Stimulated activated memory B cell treated with anti-CD40 and anti-IgM and Interleukin-4, amounts not matched to agents 10 μg/mL and 1 μg/mL and 100 μg/mL, for 72 hours (primary cell): ENCODE data around the gene GORASP1.
A peak's percentile ranks its signal among the peaks of the same experiment; 100 is the strongest.
"Not testable (repeated sequence)": the region's sequence is repeated elsewhere in the genome, so short reads cannot be mapped to it uniquely, and the experiment has no call there.

Experiments used
- ATAC-seq: fragments of 150-1000 bp; cut with Tn5 transposase; 2 replicates; pipeline ENCODE4 v1.10.0; 2021
- H3K27ac Mint-ChIP-seq: one replicate; pipeline ENCODE4 v1.8.0; 2022; ENCODE audit warnings: mild to moderate bottlenecking, mixed read lengths
- H3K27me3 Mint-ChIP-seq: one replicate; pipeline ENCODE4 v1.8.0; 2022; ENCODE audit warnings: mixed read lengths
- H3K36me3 Mint-ChIP-seq: one replicate; pipeline ENCODE4 v1.8.0; 2022; ENCODE audit warnings: mixed read lengths
- H3K4me1 Mint-ChIP-seq: one replicate; pipeline ENCODE4 v1.8.0; 2022; ENCODE audit warnings: mixed read lengths
- H3K4me3 Mint-ChIP-seq: one replicate; pipeline ENCODE4 v1.8.0; 2022; ENCODE audit warnings: mild to moderate bottlenecking, moderate library complexity, mixed read lengths
- H3K9me3 Mint-ChIP-seq: one replicate; pipeline ENCODE4 v1.8.0; 2022; ENCODE audit warnings: mixed read lengths

The GORASP1 gene

DNA sequence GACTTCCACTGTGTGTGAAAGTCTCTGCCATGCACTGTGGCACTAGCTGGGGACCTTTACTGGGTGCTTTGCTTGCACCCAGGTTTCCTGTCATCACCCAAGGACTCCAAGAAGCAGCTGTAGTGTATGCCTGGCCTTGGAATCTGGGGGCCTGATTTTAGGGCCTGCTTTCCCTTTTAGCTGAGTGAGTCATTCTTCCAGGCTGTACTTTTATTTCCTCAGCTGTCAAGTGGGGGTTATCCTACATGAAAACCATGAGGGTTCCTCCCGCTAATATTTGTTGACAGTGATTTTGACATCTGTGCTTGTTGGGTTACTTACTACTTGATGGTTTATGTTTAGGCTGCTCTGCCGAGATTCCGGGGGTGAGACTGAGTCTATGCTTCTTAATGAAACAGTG lies 18.5 kb downstream of the GORASP1 start:
- Mint-ChIP-seq H3K36me3 (peaks cover 46% of the 10 kb centered on the region), H3K4me3 (no peak overlapping the region), H3K27me3 (no peaks in the 10 kb centered on the region), H3K27ac (no peak overlapping the region), H3K9me3 (no peaks in the 10 kb centered on the region), H3K4me1 (peaks cover 17% of the 10 kb centered on the region)
- no peak for ATAC-seq

GRCh38 chr3:39088456-39088855 lies 19.0 kb downstream of the GORASP1 start:
- H3K4me3 Mint-ChIP-seq = no peak overlapping the region
- H3K4me1 Mint-ChIP-seq = peaks cover 17% of the 10 kb centered on the region
- no peak overlapping the region for H3K27ac Mint-ChIP-seq
- no peak for ATAC-seq
- no peaks in the 10 kb centered on the region for H3K27me3 Mint-ChIP-seq
- peaks cover 45% of the 10 kb centered on the region for H3K36me3 Mint-ChIP-seq
- H3K9me3 Mint-ChIP-seq = no peaks in the 10 kb centered on the region

GRCh38 chr3:39086144-39086543 lies 21.3 kb downstream of the GORASP1 start:
- peaks cover 53% of the 10 kb centered on the region for H3K36me3 Mint-ChIP-seq
- H3K27ac Mint-ChIP-seq = no peak overlapping the region
- H3K4me1 Mint-ChIP-seq = peaks cover 28% of the 10 kb centered on the region
- peak; percentile 92 for ATAC-seq
- H3K27me3 Mint-ChIP-seq = no peaks in the 10 kb centered on the region
- H3K9me3 Mint-ChIP-seq = no peaks in the 10 kb centered on the region
- H3K4me3 Mint-ChIP-seq = no peak overlapping the region

DNA sequence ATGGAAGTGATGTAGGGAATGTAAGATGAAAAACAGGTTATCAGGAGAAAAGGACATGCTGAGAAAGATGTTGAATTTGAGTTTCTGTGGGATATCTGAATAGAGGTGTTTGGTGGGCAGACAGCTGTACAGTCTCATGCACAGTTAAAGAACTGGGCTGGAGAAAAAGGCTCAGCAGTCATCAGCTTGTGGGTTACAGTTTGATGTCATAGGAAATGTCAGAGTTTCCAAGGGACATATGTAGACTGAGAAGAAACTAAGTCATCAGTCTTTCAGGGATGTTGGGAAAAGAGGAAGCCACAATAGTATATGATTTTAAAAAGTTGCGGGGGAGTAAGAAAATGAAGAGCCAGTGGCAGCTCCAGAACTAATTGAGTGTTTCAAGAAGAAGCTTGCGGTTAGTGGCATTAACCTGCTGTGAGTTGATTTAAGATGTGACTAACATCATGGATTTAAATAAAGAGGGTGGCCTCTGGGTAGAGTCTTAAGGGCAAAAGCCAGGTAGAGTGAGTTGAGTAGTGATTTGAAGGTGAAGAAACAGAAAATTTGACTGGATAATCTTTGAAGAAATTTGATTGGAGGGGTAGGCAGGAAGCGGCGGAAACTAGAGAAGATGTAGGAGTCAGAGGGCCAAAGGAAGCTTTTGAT lies 24.6 kb downstream of the GORASP1 start:
- Mint-ChIP-seq H3K4me1 (peaks cover 28% of the 10 kb centered on the region), H3K27ac (no peak overlapping the region), H3K4me3 (no peak overlapping the region), H3K9me3 (no peaks in the 10 kb centered on the region), H3K27me3 (no peaks in the 10 kb centered on the region), H3K36me3 (peaks cover 43% of the 10 kb centered on the region)
- ATAC-seq = no peak

- Mint-ChIP-seq H3K9me3 (no peaks in the 10 kb centered on the region), H3K4me1 (peaks cover 17% of the 10 kb centered on the region), H3K27ac (no peak overlapping the region), H3K36me3 (peaks cover 45% of the 10 kb centered on the region), H3K4me3 (no peak overlapping the region), H3K27me3 (no peaks in the 10 kb centered on the region)
- no peak for ATAC-seq
Observed at GRCh38 chr3:39080026-39080425, 27.4 kb downstream of the GORASP1 start.

GRCh38 chr3:39079530-39079929 lies 27.9 kb downstream of the GORASP1 start:
- no peaks in the 10 kb centered on the region for H3K9me3 Mint-ChIP-seq
- no peaks in the 10 kb centered on the region for H3K27me3 Mint-ChIP-seq
- ATAC-seq = no peak
- H3K4me1 Mint-ChIP-seq = peaks cover 17% of the 10 kb centered on the region
- no peak overlapping the region for H3K4me3 Mint-ChIP-seq
- no peak overlapping the region for H3K27ac Mint-ChIP-seq
- peaks cover 50% of the 10 kb centered on the region for H3K36me3 Mint-ChIP-seq

GRCh38 chr3:39075910-39076309 lies 31.5 kb downstream of the GORASP1 start:
- H3K9me3 Mint-ChIP-seq = no peaks in the 10 kb centered on the region
- peaks cover 59% of the 10 kb centered on the region for H3K36me3 Mint-ChIP-seq
- H3K4me3 Mint-ChIP-seq = no peak overlapping the region
- no peak for ATAC-seq
- peak overlapping the region; percentile 50 for H3K27ac Mint-ChIP-seq
- no peaks in the 10 kb centered on the region for H3K27me3 Mint-ChIP-seq
- H3K4me1 Mint-ChIP-seq = peaks cover 5% of the 10 kb centered on the region

GRCh38 chr3:39068556-39068955 lies 38.9 kb downstream of the GORASP1 start:
- Mint-ChIP-seq H3K27me3 (no peaks in the 10 kb centered on the region), H3K4me3 (no peak overlapping the region), H3K36me3 (peaks cover 54% of the 10 kb centered on the region), H3K27ac (no peak overlapping the region), H3K9me3 (no peaks in the 10 kb centered on the region), H3K4me1 (peaks cover 10% of the 10 kb centered on the region)
- ATAC-seq = no peak

DNA sequence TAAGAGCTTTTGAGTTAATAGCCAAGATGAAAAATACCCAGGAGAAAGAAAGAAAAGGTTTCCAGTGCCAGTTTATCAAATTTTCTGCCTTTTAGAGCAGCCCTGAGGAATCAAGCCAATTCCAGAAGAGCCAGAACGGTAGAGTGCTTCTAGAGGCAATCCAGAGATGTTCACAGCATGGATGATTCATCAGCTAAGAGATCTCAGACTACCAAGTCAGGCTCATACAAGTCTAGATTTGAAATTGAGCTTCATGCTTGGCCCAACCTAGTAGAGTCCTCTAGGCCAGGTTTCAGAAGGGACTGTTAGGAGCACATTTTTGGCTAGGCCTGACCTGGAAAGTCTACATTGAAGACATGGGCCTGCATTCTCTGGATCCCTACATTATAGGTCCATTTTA lies 40.1 kb downstream of the GORASP1 start:
- H3K9me3 Mint-ChIP-seq = no peaks in the 10 kb centered on the region
- H3K4me3 Mint-ChIP-seq = no peak overlapping the region
- H3K36me3 Mint-ChIP-seq = peaks cover 41% of the 10 kb centered on the region
- ATAC-seq = no peak
- no peaks in the 10 kb centered on the region for H3K27me3 Mint-ChIP-seq
- no peak overlapping the region for H3K27ac Mint-ChIP-seq
- H3K4me1 Mint-ChIP-seq = peaks cover 15% of the 10 kb centered on the region

DNA sequence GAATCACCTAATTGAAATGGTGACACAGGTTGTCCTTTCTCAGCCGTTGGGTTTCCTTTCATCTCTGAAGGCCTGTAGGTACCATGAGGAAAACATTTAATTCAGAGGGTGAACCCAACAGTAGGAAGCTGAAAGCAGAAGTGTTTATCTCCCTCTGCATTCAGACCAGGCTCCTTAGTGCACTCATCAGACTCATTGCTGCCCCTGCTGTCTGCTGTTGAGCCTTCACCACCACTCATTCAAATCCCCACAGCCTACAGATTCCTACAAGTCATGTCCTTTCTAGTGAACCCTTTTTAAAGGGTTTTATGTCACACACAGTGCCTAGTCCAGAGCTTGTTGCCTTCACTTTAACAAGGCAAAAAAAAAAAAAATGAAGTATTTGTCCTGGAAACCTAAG lies 42.2 kb downstream of the GORASP1 start:
- H3K9me3 Mint-ChIP-seq = no peaks in the 10 kb centered on the region
- peaks cover 24% of the 10 kb centered on the region for H3K4me1 Mint-ChIP-seq
- peak overlapping the region; percentile 55 for H3K27ac Mint-ChIP-seq
- H3K36me3 Mint-ChIP-seq = peaks cover 29% of the 10 kb centered on the region
- H3K4me3 Mint-ChIP-seq = no peak overlapping the region
- ATAC-seq = peak; percentile 96
- H3K27me3 Mint-ChIP-seq = no peaks in the 10 kb centered on the region

DNA sequence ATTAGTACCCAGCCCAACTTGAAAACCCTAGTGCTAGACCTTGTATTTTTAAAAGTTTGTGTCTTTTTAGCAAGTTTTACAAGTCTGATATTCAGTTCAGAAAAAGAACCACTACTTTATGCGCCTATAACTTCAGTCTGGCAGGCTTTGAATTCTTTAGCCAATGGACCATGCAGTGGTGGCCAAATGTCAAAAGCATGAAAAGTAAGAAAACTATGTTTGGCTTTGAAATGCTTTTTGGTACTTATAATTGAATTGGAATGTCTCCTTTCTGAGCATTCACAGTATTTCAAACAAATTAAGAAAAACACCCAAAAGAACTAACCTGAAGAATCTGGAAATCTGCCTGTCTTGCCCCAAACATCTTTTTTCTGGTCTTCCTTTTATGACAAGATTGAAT lies 42.8 kb downstream of the GORASP1 start:
- Mint-ChIP-seq H3K27me3 (no peaks in the 10 kb centered on the region), H3K9me3 (no peaks in the 10 kb centered on the region), H3K27ac (peak overlapping the region; percentile 55), H3K4me3 (no peak overlapping the region), H3K36me3 (peaks cover 27% of the 10 kb centered on the region), H3K4me1 (peaks cover 24% of the 10 kb centered on the region)
- no peak for ATAC-seq

DNA sequence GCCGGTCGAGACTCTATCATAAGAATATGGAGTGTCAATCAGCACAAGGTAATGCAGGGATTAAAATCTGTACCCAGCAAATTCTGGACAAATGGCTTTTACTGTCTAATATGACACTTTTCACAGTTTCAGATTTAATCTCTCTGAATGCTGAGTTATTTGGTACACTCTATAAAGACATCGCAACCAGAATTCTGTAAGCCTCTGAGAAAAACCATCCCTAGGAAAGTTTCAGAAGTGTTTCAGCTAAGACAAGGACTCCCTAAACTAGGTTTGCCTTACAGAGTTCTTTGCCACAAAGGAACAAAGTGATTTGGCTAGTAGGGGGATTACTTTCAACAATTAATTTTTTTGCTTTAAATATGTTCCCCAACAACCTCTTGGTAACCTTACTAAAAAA lies 44.3 kb downstream of the GORASP1 start:
- no peak for ATAC-seq
- H3K9me3 Mint-ChIP-seq = no peaks in the 10 kb centered on the region
- peak overlapping the region; percentile 60 for H3K27ac Mint-ChIP-seq
- peaks cover 31% of the 10 kb centered on the region for H3K36me3 Mint-ChIP-seq
- H3K4me1 Mint-ChIP-seq = peaks cover 34% of the 10 kb centered on the region
- no peak overlapping the region for H3K4me3 Mint-ChIP-seq
- no peaks in the 10 kb centered on the region for H3K27me3 Mint-ChIP-seq

DNA sequence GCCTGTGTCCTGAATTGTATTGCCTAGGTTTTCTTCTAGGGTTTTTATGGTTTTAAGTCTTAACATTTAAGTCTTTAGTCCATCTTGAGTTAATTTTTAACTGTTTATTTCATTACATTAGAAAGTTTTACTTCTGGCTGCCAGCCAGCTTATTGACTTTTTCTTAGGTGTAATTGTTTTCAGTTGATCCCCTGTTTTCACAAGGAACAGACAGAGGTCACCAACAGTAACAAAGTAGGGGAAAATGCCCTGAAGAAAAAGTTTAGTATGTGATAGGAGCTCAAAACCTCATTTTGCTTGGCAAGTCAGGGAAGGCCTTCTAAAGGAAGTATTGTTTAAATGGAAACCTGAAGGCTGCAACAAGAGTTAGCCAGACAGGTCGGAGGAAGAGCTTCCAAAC lies 45.2 kb downstream of the GORASP1 start:
- peaks cover 38% of the 10 kb centered on the region for H3K4me1 Mint-ChIP-seq
- no peak overlapping the region for H3K4me3 Mint-ChIP-seq
- peak overlapping the region; percentile 60 for H3K27ac Mint-ChIP-seq
- no peak for ATAC-seq
- H3K27me3 Mint-ChIP-seq = no peaks in the 10 kb centered on the region
- no peaks in the 10 kb centered on the region for H3K9me3 Mint-ChIP-seq
- peaks cover 25% of the 10 kb centered on the region for H3K36me3 Mint-ChIP-seq

- H3K4me3 Mint-ChIP-seq, ATAC-seq, H3K27ac Mint-ChIP-seq, H3K27me3 Mint-ChIP-seq, H3K9me3 Mint-ChIP-seq: not testable (repeated sequence)
- peaks cover 18% of the 10 kb centered on the region for H3K36me3 Mint-ChIP-seq
- peaks cover 48% of the 10 kb centered on the region for H3K4me1 Mint-ChIP-seq
Observed at GRCh38 chr3:39061228-39061627, 46.2 kb downstream of the GORASP1 start.

GRCh38 chr3:39056151-39056550 lies 51.3 kb downstream of the GORASP1 start:
- Mint-ChIP-seq H3K9me3 (no peaks in the 10 kb centered on the region), H3K4me3 (peak overlapping the region; percentile 45), H3K36me3 (peaks cover 6% of the 10 kb centered on the region), H3K27me3 (no peaks in the 10 kb centered on the region), H3K4me1 (peaks cover 50% of the 10 kb centered on the region), H3K27ac (peak overlapping the region; percentile 63)
- ATAC-seq = no peak

- no peaks in the 10 kb centered on the region for H3K27me3 Mint-ChIP-seq
- H3K4me3 Mint-ChIP-seq = no peak overlapping the region
- peaks cover 51% of the 10 kb centered on the region for H3K4me1 Mint-ChIP-seq
- no peaks in the 10 kb centered on the region for H3K9me3 Mint-ChIP-seq
- no peak for ATAC-seq
- peaks cover 6% of the 10 kb centered on the region for H3K36me3 Mint-ChIP-seq
- no peak overlapping the region for H3K27ac Mint-ChIP-seq
Observed at GRCh38 chr3:39053696-39054095, 53.7 kb downstream of the GORASP1 start.
